HepG2 (cell line): ENCODE data around the gene PSD4. TPM values are rescaled to one million over a fixed set of nuclear protein-coding genes. Genes with fewer than 3 reads are reported as not detected.

ENCODE experiments used
- BHLHE40 ChIP-seq: IDR thresholded peaks from 2 replicates; pipeline ENCODE4 v1.6.1; 2011; ENCODE audit warnings: low read length, improper control_type of control experiment
- CREB1 ChIP-seq, 2 experiments: fragments of 450-650 bp in 1 of 2; IDR thresholded peaks; 2 replicates each; pipeline ENCODE4 v1.6.1; 2016 to 2017; ENCODE audit warnings: control low read depth in 1 of 2, mild to moderate bottlenecking in 1 of 2, missing compliant biosample characterization in 1 of 2, missing genetic modification characterization in 1 of 2
- GTF3A ChIP-seq: sonication (generic); formaldehyde crosslinking; conservative IDR thresholded peaks from 2 replicates; pipeline ENCODE4 v1.4.0; 2020; ENCODE audit warnings: mild to moderate bottlenecking, missing genetic modification reagents
- HOXA3 ChIP-seq: sonication (generic); formaldehyde crosslinking; IDR thresholded peaks from 2 replicates; pipeline ENCODE4 v1.5.0; 2020; ENCODE audit warnings: missing genetic modification reagents
- IKZF1 ChIP-seq: fragments of 450-650 bp; IDR thresholded peaks from 2 replicates; pipeline ENCODE4 v1.7.1; 2016
- KDM2A ChIP-seq: sonication (generic); formaldehyde crosslinking; IDR thresholded peaks from 2 replicates; pipeline ENCODE4 v1.4.0; 2020; ENCODE audit warnings: low read depth, missing genetic modification reagents, borderline replicate concordance
- KDM4B ChIP-seq: sonication (generic); formaldehyde crosslinking; IDR thresholded peaks from 2 replicates; pipeline ENCODE4 v1.4.0; 2020; ENCODE audit warnings: missing genetic modification reagents
- MBD4 ChIP-seq: IDR thresholded peaks from 2 replicates; pipeline ENCODE4 v1.6.1; 2012; ENCODE audit warnings: low read length, inconsistent platforms, borderline replicate concordance
- MIER3 ChIP-seq: IDR thresholded peaks from 2 replicates; pipeline ENCODE4 v1.6.1; 2016; ENCODE audit warnings: missing compliant biosample characterization, borderline replicate concordance
- NR1H2 ChIP-seq: sonication (generic); formaldehyde crosslinking; IDR thresholded peaks from 2 replicates; pipeline ENCODE4 v1.8.1; 2022; ENCODE audit warnings: low read depth, missing genetic modification reagents, borderline replicate concordance
- POLR2AphosphoS5 ChIP-seq: IDR thresholded peaks from 2 replicates; pipeline ENCODE4 v1.6.1; 2012; ENCODE audit warnings: low read depth, low read length
- PPARG ChIP-seq: conservative IDR thresholded peaks from 2 replicates; pipeline ENCODE4 v1.6.1; 2016; ENCODE audit warnings: missing biosample characterization, missing genetic modification reagents
- SETDB1 ChIP-seq: sonication (generic); formaldehyde crosslinking; IDR thresholded peaks from 2 replicates; pipeline ENCODE4 v1.5.1; 2020; ENCODE audit warnings: missing genetic modification reagents, mild to moderate bottlenecking, borderline replicate concordance
- SMAD9 ChIP-seq: sonication (generic); formaldehyde crosslinking; IDR thresholded peaks from 2 replicates; pipeline ENCODE4 v1.5.1; 2020; ENCODE audit warnings: mild to moderate bottlenecking, missing genetic modification reagents
- SP1 ChIP-seq, 2 experiments: fragments of 450-650 bp in 1 of 2; sonication (generic) in 1 of 2; formaldehyde crosslinking in 1 of 2; IDR thresholded peaks; 2 replicates each; pipeline versions ENCODE4 v1.4.0 to v1.6.1; 2016 to 2020; ENCODE audit warnings: missing genetic modification reagents in 1 of 2
- SRSF9 ChIP-seq: fragments of 200-400 bp; formaldehyde crosslinking; IDR thresholded peaks from 2 replicates; pipeline ENCODE4 v1.6.1; 2018; ENCODE audit warnings: borderline replicate concordance, mild to moderate bottlenecking, low read depth, low read length; ENCODE audit not compliant: insufficient read depth, poor library complexity, severe bottlenecking
- THYN1 ChIP-seq: sonication (generic); formaldehyde crosslinking; IDR thresholded peaks from 2 replicates; pipeline ENCODE4 v1.8.1; 2023; ENCODE audit warnings: low read depth, mild to moderate bottlenecking, moderate library complexity, missing genetic modification reagents, borderline replicate concordance
- XRCC5 ChIP-seq: fragments of 200-400 bp; formaldehyde crosslinking; optimal IDR thresholded peaks from 2 replicates; pipeline ENCODE3; 2017; ENCODE audit warnings: mild to moderate bottlenecking, low read length
- ZBTB4 ChIP-seq: sonication (generic); formaldehyde crosslinking; IDR thresholded peaks from 2 replicates; pipeline ENCODE4 v1.4.0; 2020; ENCODE audit warnings: missing genetic modification reagents, mild to moderate bottlenecking, borderline replicate concordance
- ZBTB42 ChIP-seq: sonication (generic); formaldehyde crosslinking; IDR thresholded peaks from 2 replicates; pipeline ENCODE4 v1.5.0; 2020; ENCODE audit warnings: mild to moderate bottlenecking, missing genetic modification reagents
- ZFP82 ChIP-seq: sonication (generic); formaldehyde crosslinking; IDR thresholded peaks from 2 replicates; pipeline ENCODE4 v1.5.1; 2020; ENCODE audit warnings: mild to moderate bottlenecking, missing genetic modification reagents, borderline replicate concordance
- ZNF414 ChIP-seq: sonication (generic); formaldehyde crosslinking; IDR thresholded peaks from 2 replicates; pipeline ENCODE4 v1.5.0; 2020; ENCODE audit warnings: missing genetic modification reagents
- ZNF556 ChIP-seq: sonication (generic); formaldehyde crosslinking; IDR thresholded peaks from 2 replicates; pipeline ENCODE4 v1.4.0; 2020; ENCODE audit warnings: mild to moderate bottlenecking, missing genetic modification reagents, borderline replicate concordance
- ZNF569 ChIP-seq: sonication (generic); formaldehyde crosslinking; IDR thresholded peaks from 2 replicates; pipeline ENCODE4 v1.5.0; 2020; ENCODE audit warnings: mild to moderate bottlenecking, missing genetic modification reagents, moderate library complexity, borderline replicate concordance
- ZNF572 ChIP-seq: sonication (generic); formaldehyde crosslinking; IDR thresholded peaks from 2 replicates; pipeline ENCODE4 v1.5.1; 2020; ENCODE audit warnings: mild to moderate bottlenecking, missing genetic modification reagents
- ZNF720 ChIP-seq: sonication (generic); formaldehyde crosslinking; IDR thresholded peaks from 2 replicates; pipeline ENCODE4 v1.4.0; 2020; ENCODE audit warnings: missing genetic modification reagents
- ZNF792 ChIP-seq: IDR thresholded peaks from 2 replicates; pipeline ENCODE4 v1.6.1; 2016
- polyA plus RNA-seq, 8 experiments: library from polyadenylated mRNA; depleted of rRNA in 3 of 8; stranded (reverse) in 7 of 8; unstranded in 1 of 8; fragments of >200 nt; fragmentation: Illumina TruSeq in 4 of 8; extraction: Trizol in 4 of 8; gene quantifications; 2 replicates each; pipeline versions ENCODE4 v1.2.1 to v1.2.3, GENCODE V29; 2011 to 2016; ENCODE audit warnings: low read depth in 4 of 8, missing spikeins in 1 of 8, mixed read lengths in 1 of 8; ENCODE audit not compliant: insufficient read depth in 1 of 8
- total RNA-seq, 5 experiments: library from RNA; depleted of rRNA; stranded (reverse); fragments of >200 nt; fragmentation: Illumina TruSeq; extraction: Trizol; gene quantifications; 2 replicates each; pipeline ENCODE4 v1.2.3, GENCODE V29; 2016; ENCODE audit warnings: low read depth in 1 of 5
- TF ChIP-seq, protein P1 (sequence below): IDR thresholded peaks from 2 replicates; pipeline ENCODE4 v1.6.1; 2016; ENCODE audit warnings: mild to moderate bottlenecking, missing biosample characterization, missing genetic modification reagents

Gene PSD4
- total and polyA plus RNA-seq, 2 of the 13 experiments (the other 11 are each of a cell fraction or from before 2014, with no cell fraction given): 5.8 to 9.4 TPM

DNA sequence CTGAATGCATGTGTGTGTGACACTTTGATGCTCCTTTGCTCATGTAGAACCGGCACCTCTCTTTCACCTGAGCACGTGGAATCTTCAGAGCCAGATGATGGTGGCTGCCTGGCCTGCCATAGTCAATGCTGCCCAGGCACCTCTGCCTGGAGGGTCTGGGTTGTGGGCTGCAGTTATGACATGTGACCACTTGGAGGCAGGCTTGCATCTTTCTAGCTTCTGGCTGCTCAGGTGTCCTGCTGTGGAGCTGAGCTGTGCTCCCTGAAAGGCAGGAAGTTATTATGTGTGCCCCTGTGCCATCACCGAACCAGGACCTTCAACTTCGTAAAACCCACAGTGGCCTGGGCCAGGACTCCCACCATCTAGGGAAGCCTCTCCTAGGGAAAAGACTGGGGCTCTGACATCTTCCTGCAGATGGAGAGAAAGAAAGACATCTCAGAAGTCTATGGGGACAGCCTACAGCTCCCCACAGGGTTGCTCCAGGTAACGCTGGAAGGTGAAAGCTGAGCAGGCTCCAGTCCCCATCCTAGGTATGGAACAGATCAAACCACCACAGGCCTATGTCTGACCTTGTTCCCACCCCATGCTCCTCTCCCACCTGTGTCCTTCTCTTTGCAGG lies 30.2 kb downstream of the PSD4 start (continued):
- TF ChIP-seq ZBTB4: no peak
- TF ChIP-seq BHLHE40: peak; percentile 41; the same call in 1 of the 2 replicates
- peak; percentile 61; the same call in 1 of the 2 replicates for TF ChIP-seq ZNF572 (CRISPR knock-in tag)
- no peak for TF ChIP-seq SRSF9
- peak; percentile 76; the same call in 1 of the 2 replicates for TF ChIP-seq ZNF792 (CRISPR knock-in tag)
- TF ChIP-seq MIER3 (CRISPR knock-in tag): no peak
- TF ChIP-seq SETDB1: no peak
- TF ChIP-seq SP1 (IDR thresholded peaks at IDR 0.05): no peak
- no peak for TF ChIP-seq SP1 (CRISPR knock-in tag; IDR thresholded peaks at IDR 0.05)
- peak; percentile 55 for TF ChIP-seq XRCC5
- no peak for TF ChIP-seq ZFP82 (CRISPR knock-in tag)
- 0 out of 2 replicates have a peak, but pooled peaks have one; percentile 30 for TF ChIP-seq GTF3A
- no peak for TF ChIP-seq IKZF1
- no peak for TF ChIP-seq NR1H2
- TF ChIP-seq ZBTB42 (CRISPR knock-in tag): no peak; the same call in 1 of the 2 replicates
- TF ChIP-seq CREB1 (IDR thresholded peaks at IDR 0.05): no peak
- TF ChIP-seq CREB1 (CRISPR knock-in tag; IDR thresholded peaks at IDR 0.05): no peak
- peak; percentile 64; the same call in 1 of the 2 replicates for TF ChIP-seq PPARG (CRISPR knock-in tag)
- no peak for TF ChIP-seq KDM4B (CRISPR knock-in tag)
- TF ChIP-seq THYN1 (CRISPR knock-in tag): no peak
- 0 out of 2 replicates have a peak, but pooled peaks have one; percentile 29 for TF ChIP-seq ZNF414 (CRISPR knock-in tag)
- TF ChIP-seq, protein P1, sequence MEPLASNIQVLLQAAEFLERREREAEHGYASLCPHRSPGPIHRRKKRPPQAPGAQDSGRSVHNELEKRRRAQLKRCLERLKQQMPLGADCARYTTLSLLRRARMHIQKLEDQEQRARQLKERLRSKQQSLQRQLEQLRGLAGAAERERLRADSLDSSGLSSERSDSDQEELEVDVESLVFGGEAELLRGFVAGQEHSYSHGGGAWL (CRISPR knock-in tag): peak; percentile 62; the same call in 1 of the 2 replicates
- TF ChIP-seq ZNF720 (CRISPR knock-in tag): no peak
- no peak for TF ChIP-seq SMAD9 (CRISPR knock-in tag)
- TF ChIP-seq ZNF556: peak; percentile 21; the same call in 1 of the 2 replicates
- peak; percentile 87 for TF ChIP-seq KDM2A (CRISPR knock-in tag)
- TF ChIP-seq MBD4: no peak
- no peak for TF ChIP-seq POLR2AphosphoS5
- TF ChIP-seq ZNF569 (CRISPR knock-in tag): no peak
- TF ChIP-seq HOXA3 (CRISPR knock-in tag): peak; percentile 51
